Measurements from ENCODE around the gene ZMIZ1. TPM values are rescaled to one million over a fixed set of nuclear protein-coding genes. Genes with fewer than 3 reads are reported as not detected.
A peak's percentile ranks its signal among the peaks of the same experiment; 100 is the strongest.

The ZMIZ1 gene
- total RNA-seq, 1 experiment from 2014 or later, result 28.4 TPM

- no peak for TF ChIP-seq ZFX (IDR thresholded peaks at IDR 0.05)
- no peak for TF ChIP-seq POLR2A (IDR thresholded peaks at IDR 0.05; ENCODE audit: borderline replicate concordance, extremely low read depth, insufficient read depth, insufficient read length)
- TF ChIP-seq CBX3 (IDR thresholded peaks at IDR 0.05; ENCODE audit: low read depth), result no peak
- TF ChIP-seq JUND (IDR thresholded peaks at IDR 0.05), result no peak
- TF ChIP-seq ELF1 (IDR thresholded peaks at IDR 0.05; ENCODE audit: borderline replicate concordance, low read depth), result no peak
- TF ChIP-seq ZNF274 (IDR thresholded peaks at IDR 0.05; ENCODE audit: low read depth, low read length), result no peak
These were observed 123.3 kb downstream of the ZMIZ1 start (continued) for GRCh38 chr10:79191951-79192676.

DNA sequence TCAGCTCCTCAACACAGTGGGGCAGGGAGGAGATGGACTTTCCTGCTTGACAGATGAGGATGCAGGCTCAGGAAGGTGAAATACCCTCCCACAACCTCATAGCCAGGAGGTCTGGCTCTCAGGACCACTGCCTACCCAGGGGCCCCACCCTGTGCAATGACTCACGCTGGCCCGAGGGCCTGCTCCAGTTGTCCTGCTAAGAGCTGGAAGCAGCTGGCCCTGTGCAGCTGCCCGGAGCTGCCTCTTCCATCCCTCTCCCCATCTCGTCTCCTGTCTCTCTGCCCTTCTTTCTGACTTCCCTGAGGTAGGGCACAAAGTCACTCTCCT, 123.9 kb downstream of the ZMIZ1 start:
- no peaks in the 10 kb centered on the region for H3K79me2 ChIP-seq (ENCODE audit: insufficient read depth, low read length)
- H3K27me3 ChIP-seq (ENCODE audit: insufficient read depth, low read length), result no peaks in the 10 kb centered on the region
- POLR2A ChIA-PET, result no interaction called here
- BruUV-seq (replicated peaks), result no TSS peak
- CTCF ChIA-PET, result interaction anchor here (1.0 kb wide), 2 partner anchors 9 kb away, joined by 3 to 5 read pairs; no protein-coding TSS in a partner anchor
- no peaks in the 10 kb centered on the region for H3K9me3 ChIP-seq (ENCODE audit: control insufficient read depth in 1 of 2, insufficient read depth in 1 of 2, low read depth in 1 of 2, low read length in 2 of 2)
- peaks cover 38 to 76% of the 10 kb centered on the region in 2 experiments for H3K4me1 ChIP-seq (ENCODE audit: control insufficient read depth in 1 of 2, insufficient read depth in 2 of 2, low read length in 2 of 2)
- no peak for ATAC-seq
- no peak overlapping the region for H2AFZ ChIP-seq (ENCODE audit: low read depth, low read length, poor library complexity, severe bottlenecking)
- H3K4me2 ChIP-seq (ENCODE audit: low read length), result peak overlapping the region; percentile 52
- H4K20me1 ChIP-seq (ENCODE audit: insufficient read depth), result no peaks in the 10 kb centered on the region
- intact Hi-C loops (cut with micrococcal nuclease), result loop anchor here (10.0 kb wide), 1 partner anchor 438 kb away; no protein-coding TSS in a partner anchor
- H3K9ac ChIP-seq (ENCODE audit: low read length), result no peak overlapping the region
- no peaks in the 10 kb centered on the region for H3K9me2 ChIP-seq (ENCODE audit: insufficient read depth)
- H3K4me3 ChIP-seq (replicated peaks in 1 of 2; ENCODE audit: low read depth in 1 of 2, low read length in 2 of 2), result no peak overlapping the region
- H3K36me3 ChIP-seq (ENCODE audit: control insufficient read depth in 1 of 2, insufficient read depth in 2 of 2, low read length in 2 of 2), result no peaks in the 10 kb centered on the region
- DNase-seq (ENCODE audit: low read depth, low spot score), result no peak
- no peak overlapping the region for H3K27ac ChIP-seq (ENCODE audit: low read depth, low read length)
- TF ChIP-seq ELF1 (IDR thresholded peaks at IDR 0.05; ENCODE audit: borderline replicate concordance, low read depth) (no peak), EZH2phosphoT487 (IDR thresholded peaks at IDR 0.05; ENCODE audit: borderline replicate concordance) (no peak), EGR1 (IDR thresholded peaks at IDR 0.05; ENCODE audit: low read depth) (no peak), SP1 (IDR thresholded peaks at IDR 0.05; ENCODE audit: low read depth) (no peak), POLR2A (IDR thresholded peaks at IDR 0.05; ENCODE audit: borderline replicate concordance, extremely low read depth, insufficient read depth, insufficient read length) (no peak), POLR2AphosphoS5 (IDR thresholded peaks at IDR 0.05; ENCODE audit: low read depth, low read length) (no peak), ZNF274 (IDR thresholded peaks at IDR 0.05; ENCODE audit: low read depth, low read length) (no peak), RAD21 (IDR thresholded peaks at IDR 0.05; ENCODE audit: low read depth) (no peak), YY1 (IDR thresholded peaks at IDR 0.05; ENCODE audit: extremely low read depth, insufficient replicate concordance, low read depth, low read length) (no peak), TCF7L2 (IDR thresholded peaks at IDR 0.05; ENCODE audit: borderline replicate concordance, extremely low read depth, insufficient read depth, insufficient read length) (no peak), ATF3 (IDR thresholded peaks at IDR 0.05) (no peak), REST (IDR thresholded peaks at IDR 0.05; ENCODE audit: low read depth) (no peak), CBX3 (IDR thresholded peaks at IDR 0.05; ENCODE audit: low read depth) (no peak), EZH2 (IDR thresholded peaks at IDR 0.05) (no peak), ZFX (IDR thresholded peaks at IDR 0.05) (no peak), SIN3A (IDR thresholded peaks at IDR 0.05; ENCODE audit: low read depth) (no peak), SRF (IDR thresholded peaks at IDR 0.05; ENCODE audit: low read depth) (no peak), CEBPB (IDR thresholded peaks at IDR 0.05; ENCODE audit: low read depth) (no peak)
- TF ChIP-seq, protein P1, sequence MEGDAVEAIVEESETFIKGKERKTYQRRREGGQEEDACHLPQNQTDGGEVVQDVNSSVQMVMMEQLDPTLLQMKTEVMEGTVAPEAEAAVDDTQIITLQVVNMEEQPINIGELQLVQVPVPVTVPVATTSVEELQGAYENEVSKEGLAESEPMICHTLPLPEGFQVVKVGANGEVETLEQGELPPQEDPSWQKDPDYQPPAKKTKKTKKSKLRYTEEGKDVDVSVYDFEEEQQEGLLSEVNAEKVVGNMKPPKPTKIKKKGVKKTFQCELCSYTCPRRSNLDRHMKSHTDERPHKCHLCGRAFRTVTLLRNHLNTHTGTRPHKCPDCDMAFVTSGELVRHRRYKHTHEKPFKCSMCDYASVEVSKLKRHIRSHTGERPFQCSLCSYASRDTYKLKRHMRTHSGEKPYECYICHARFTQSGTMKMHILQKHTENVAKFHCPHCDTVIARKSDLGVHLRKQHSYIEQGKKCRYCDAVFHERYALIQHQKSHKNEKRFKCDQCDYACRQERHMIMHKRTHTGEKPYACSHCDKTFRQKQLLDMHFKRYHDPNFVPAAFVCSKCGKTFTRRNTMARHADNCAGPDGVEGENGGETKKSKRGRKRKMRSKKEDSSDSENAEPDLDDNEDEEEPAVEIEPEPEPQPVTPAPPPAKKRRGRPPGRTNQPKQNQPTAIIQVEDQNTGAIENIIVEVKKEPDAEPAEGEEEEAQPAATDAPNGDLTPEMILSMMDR (IDR thresholded peaks at IDR 0.05 in 2 of 3, conservative IDR thresholded peaks at IDR 0.05 in 1 of 3; ENCODE audit: borderline replicate concordance in 1 of 3, insufficient read depth in 1 of 3, low read depth in 2 of 3, low read length in 2 of 3), result no peak
- TF ChIP-seq, protein P2, sequence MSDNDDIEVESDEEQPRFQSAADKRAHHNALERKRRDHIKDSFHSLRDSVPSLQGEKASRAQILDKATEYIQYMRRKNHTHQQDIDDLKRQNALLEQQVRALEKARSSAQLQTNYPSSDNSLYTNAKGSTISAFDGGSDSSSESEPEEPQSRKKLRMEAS (IDR thresholded peaks at IDR 0.05), result no peak
- RAD21 ChIA-PET (ENCODE audit: low non-redundant PET in 1 of 2, low total read pairs in 2 of 2, uncharacterized antibody in 2 of 2, unreplicated experiment in 2 of 2), result no interaction called here
